ENCODE measurements around the gene REC114. TPM values are rescaled to one million over a fixed set of nuclear protein-coding genes. Genes with fewer than 3 reads are reported as not detected.
A peak's percentile ranks its signal among the peaks of the same experiment; 100 is the strongest.

Gene REC114
- total and polyA plus RNA-seq, 2 of the 8 experiments (the other 6 are each of a cell fraction or from before 2014, with no cell fraction given) = 0.12 TPM; not detected in 1

- DNase-seq (ENCODE audit: low read depth in 1 of 2, low spot score in 2 of 2) = no peak
- Histone ChIP-seq H3K14ac (ENCODE audit: insufficient read length) (no peak overlapping the region), H4K20me1 (replicated peaks in 1 of 2; ENCODE audit: control insufficient read depth in 1 of 2, insufficient read depth in 2 of 2, low read length in 2 of 2) (no peaks in the 10 kb centered on the region), H3K23ac (ENCODE audit: insufficient read length) (no peak overlapping the region), H3K56ac (replicated peaks; ENCODE audit: insufficient read length, low read depth, low read length) (no peak overlapping the region), H4K5ac (ENCODE audit: insufficient read length, low read depth, low read length) (no peak overlapping the region), H3K23me2 (ENCODE audit: low read depth, low read length) (no peaks in the 10 kb centered on the region), H3K79me1 (ENCODE audit: low read depth, low read length) (no peaks in the 10 kb centered on the region), H2BK12ac (ENCODE audit: low read depth, low read length) (no peak overlapping the region), H2AFZ (ENCODE audit: low read length) (peak overlapping the region; percentile 5; the same call in 1 of the 2 replicates), H3K18ac (ENCODE audit: extremely low read depth, low read length) (no peak overlapping the region), H2BK5ac (ENCODE audit: low read depth, low read length) (no peak overlapping the region), H2BK120ac (replicated peaks; ENCODE audit: low read depth, low read length) (no peak overlapping the region), H3K27ac (ENCODE audit: low read depth, low read length) (no peak overlapping the region), H2BK20ac (ENCODE audit: low read length) (no peak overlapping the region), H4K91ac (replicated peaks; ENCODE audit: insufficient read length, low read length) (no peak overlapping the region), H3K36me3 (ENCODE audit: control insufficient read depth in 2 of 4, insufficient read depth in 4 of 4, low read length in 3 of 4) (no peaks in the 10 kb centered on the region), H3K4me1 (replicated peaks in 1 of 4; ENCODE audit: control insufficient read depth in 3 of 4, insufficient read depth in 4 of 4, low read length in 3 of 4) (peaks cover 0 to 4% (median 0%) of the 10 kb centered on the region in 4 experiments; a peak in 1 of 7 replicates), H2AK5ac (ENCODE audit: low read depth, low read length) (no peak overlapping the region), H3K9ac (replicated peaks in 1 of 4; ENCODE audit: extremely low read depth in 1 of 4, low read depth in 3 of 4, low read length in 3 of 4) (no peak overlapping the region), H4K8ac (ENCODE audit: extremely low read depth, insufficient read depth, low read length) (no peak overlapping the region), H3K4me2 (ENCODE audit: insufficient read depth in 1 of 2, low read depth in 2 of 2, low read length in 2 of 2) (no peak overlapping the region), H3K79me2 (ENCODE audit: control insufficient read depth in 1 of 2, insufficient read depth in 2 of 2, low read length in 2 of 2) (no peaks in the 10 kb centered on the region), H2BK15ac (ENCODE audit: low read length) (no peak overlapping the region), H3K4ac (replicated peaks; ENCODE audit: insufficient read length, low read depth, low read length) (no peak overlapping the region), H3K9me3 (ENCODE audit: insufficient read depth in 2 of 2, low read depth in 1 of 2, low read length in 1 of 2) (no peaks in the 10 kb centered on the region), H3K27me3 (replicated peaks in 1 of 4; ENCODE audit: control insufficient read depth in 3 of 4, extremely low read depth in 1 of 4, insufficient read depth in 3 of 4, low read length in 3 of 4) (no peaks in the 10 kb centered on the region), H3K4me3 (ENCODE audit: extremely low read depth in 1 of 4, insufficient read depth in 2 of 4, low read depth in 3 of 4, low read length in 4 of 4) (no peak overlapping the region)
- POLR2A ChIA-PET (ENCODE audit: partially characterized antibody) = no interaction called here
- TF ChIP-seq YY1 (IDR thresholded peaks at IDR 0.05; ENCODE audit: low read depth, low read length) (no peak), PHF8 (conservative IDR thresholded peaks at IDR 0.05; ENCODE audit: low read depth, low read length) (no peak)
- WGBS, 2 experiments (ENCODE audit: extremely low coverage in 1 of 2, insufficient coverage in 1 of 2, insufficient read length in 1 of 2, insufficient replicate concordance in 2 of 2, low coverage in 1 of 2, low lambda C conversion rate in 2 of 2, missing lambda C conversion rate in 1 of 2) = 91% methylated on average over 2 of the region's 2 CpGs; no CpG with 5 or more reads in 1 of the 2 experiments
- CTCF ChIA-PET (ENCODE audit: partially characterized antibody) = interaction anchor here (0.6 to 1.1 kb wide), 3 partner anchors 18 to 101 kb away, joined by 3 read pairs; no protein-coding TSS in a partner anchor
- no peak for FAIRE-seq
Observed at GRCh38 chr15:73425510-73425909, 17.5 kb upstream of the REC114 start.
